ENCODE results near the gene PTPRD. TPM values are rescaled to one million over a fixed set of nuclear protein-coding genes. Genes with fewer than 3 reads are reported as not detected.

The PTPRD gene
- total RNA-seq, 1 donor from 2014 or later: 5.7 TPM

DNA sequence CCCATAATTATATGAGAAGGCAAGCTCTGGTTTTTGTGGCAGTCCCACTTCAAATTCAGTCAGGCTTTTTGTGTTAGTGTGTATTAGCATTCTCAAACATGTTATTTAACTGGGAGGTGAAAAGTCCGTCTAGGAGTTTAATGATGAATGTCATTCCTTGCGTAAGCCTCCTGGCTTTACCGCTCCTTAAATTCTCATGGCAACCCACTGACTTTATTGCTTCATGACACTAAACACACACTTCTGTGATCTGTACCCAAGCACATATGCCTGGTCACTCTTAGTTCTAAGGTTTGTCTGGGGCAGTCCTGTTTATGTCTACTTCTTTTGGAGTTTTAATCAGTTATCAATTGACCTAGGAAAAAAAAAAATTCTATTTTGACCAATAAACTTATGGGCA lies 2135.4 kb downstream of the PTPRD start:
- no peak for DNase-seq (ENCODE audit: low spot score)
- H3K4me1 Mint-ChIP-seq (ENCODE audit: low read depth): no peaks in the 10 kb centered on the region
- no peak overlapping the region for H3K4me3 Mint-ChIP-seq (ENCODE audit: unreplicated experiment)
- no peaks in the 10 kb centered on the region for H3K9me3 Mint-ChIP-seq (ENCODE audit: low read depth)
- no peak overlapping the region for H3K27ac Mint-ChIP-seq (ENCODE audit: unreplicated experiment)
- H3K36me3 Mint-ChIP-seq (ENCODE audit: low read depth): no peaks in the 10 kb centered on the region
- TF ChIP-seq, protein P1, sequence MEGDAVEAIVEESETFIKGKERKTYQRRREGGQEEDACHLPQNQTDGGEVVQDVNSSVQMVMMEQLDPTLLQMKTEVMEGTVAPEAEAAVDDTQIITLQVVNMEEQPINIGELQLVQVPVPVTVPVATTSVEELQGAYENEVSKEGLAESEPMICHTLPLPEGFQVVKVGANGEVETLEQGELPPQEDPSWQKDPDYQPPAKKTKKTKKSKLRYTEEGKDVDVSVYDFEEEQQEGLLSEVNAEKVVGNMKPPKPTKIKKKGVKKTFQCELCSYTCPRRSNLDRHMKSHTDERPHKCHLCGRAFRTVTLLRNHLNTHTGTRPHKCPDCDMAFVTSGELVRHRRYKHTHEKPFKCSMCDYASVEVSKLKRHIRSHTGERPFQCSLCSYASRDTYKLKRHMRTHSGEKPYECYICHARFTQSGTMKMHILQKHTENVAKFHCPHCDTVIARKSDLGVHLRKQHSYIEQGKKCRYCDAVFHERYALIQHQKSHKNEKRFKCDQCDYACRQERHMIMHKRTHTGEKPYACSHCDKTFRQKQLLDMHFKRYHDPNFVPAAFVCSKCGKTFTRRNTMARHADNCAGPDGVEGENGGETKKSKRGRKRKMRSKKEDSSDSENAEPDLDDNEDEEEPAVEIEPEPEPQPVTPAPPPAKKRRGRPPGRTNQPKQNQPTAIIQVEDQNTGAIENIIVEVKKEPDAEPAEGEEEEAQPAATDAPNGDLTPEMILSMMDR (IDR thresholded peaks at IDR 0.05): no peak
- H3K27me3 Mint-ChIP-seq (ENCODE audit: low read depth): no peaks in the 10 kb centered on the region

DNA sequence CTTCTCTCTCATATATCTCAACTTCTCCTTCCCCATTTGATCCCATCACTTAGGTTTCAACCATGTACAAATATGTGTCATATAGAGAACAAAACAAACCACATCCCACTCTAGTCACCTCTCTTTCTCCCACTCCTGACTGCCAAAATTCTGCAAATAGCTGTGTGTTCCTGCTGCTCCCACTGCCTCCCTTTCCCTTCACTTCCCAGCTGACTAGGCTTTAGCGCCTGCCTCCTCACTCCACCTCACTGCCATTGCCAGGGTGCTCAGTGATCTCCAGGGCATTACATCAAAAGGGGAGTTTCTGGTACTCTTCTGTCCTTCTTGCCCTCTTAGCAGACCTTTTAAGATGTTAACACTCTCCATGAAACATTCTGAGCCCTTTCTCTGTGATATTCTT lies 2137.9 kb downstream of the PTPRD start:
- TF ChIP-seq, protein P1 (IDR thresholded peaks at IDR 0.05): no peak
- Mint-ChIP-seq H3K27ac (ENCODE audit: unreplicated experiment) (no peak overlapping the region), H3K4me1 (ENCODE audit: low read depth) (no peaks in the 10 kb centered on the region), H3K4me3 (ENCODE audit: unreplicated experiment) (no peak overlapping the region), H3K36me3 (ENCODE audit: low read depth) (no peaks in the 10 kb centered on the region), H3K27me3 (ENCODE audit: low read depth) (no peaks in the 10 kb centered on the region), H3K9me3 (ENCODE audit: low read depth) (no peaks in the 10 kb centered on the region)
- DNase-seq (ENCODE audit: low spot score): no peak

DNA sequence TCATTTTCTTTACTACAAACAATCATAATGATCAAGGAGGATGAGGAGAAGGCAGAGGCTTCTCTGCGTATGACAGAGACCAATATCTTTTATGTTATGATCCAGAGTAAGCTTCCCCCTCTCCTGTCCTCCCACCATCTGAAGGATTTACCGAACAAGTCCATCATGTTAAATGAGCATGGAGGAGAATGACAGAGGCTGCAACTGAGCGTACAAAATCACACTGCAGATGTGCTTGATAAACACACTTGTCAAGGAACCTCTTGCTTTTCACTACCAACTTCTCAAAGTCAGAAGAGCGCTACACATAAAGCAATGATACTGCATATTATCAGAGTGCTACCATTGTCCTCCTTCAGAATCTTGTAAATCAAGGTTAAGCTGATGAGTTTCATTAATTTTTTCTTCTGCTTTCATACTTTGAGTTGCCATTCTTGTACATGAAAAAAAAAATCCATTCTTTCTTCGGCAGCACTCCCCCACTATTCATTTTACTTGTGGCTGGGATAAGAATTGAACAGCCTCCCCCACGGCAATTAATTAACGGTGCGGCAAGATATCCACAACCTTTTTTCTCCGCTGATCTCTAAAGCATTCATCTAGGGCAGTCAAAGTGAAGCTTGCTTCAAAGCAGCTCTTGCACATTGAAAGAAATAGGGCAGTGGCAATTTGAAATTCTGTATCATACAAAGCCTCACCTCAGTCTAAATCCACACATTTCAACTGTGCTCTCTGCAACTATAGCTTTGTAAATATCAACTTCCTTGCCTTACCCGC lies 2139.4 kb downstream of the PTPRD start:
- no peak for DNase-seq (ENCODE audit: low spot score)
- Mint-ChIP-seq H3K27me3 (ENCODE audit: low read depth) (no peaks in the 10 kb centered on the region), H3K36me3 (ENCODE audit: low read depth) (no peaks in the 10 kb centered on the region), H3K9me3 (ENCODE audit: low read depth) (no peaks in the 10 kb centered on the region), H3K4me3 (ENCODE audit: unreplicated experiment) (no peak overlapping the region), H3K4me1 (ENCODE audit: low read depth) (no peaks in the 10 kb centered on the region), H3K27ac (ENCODE audit: unreplicated experiment) (no peak overlapping the region)
- TF ChIP-seq, protein P1 (IDR thresholded peaks at IDR 0.05): no peak

DNA sequence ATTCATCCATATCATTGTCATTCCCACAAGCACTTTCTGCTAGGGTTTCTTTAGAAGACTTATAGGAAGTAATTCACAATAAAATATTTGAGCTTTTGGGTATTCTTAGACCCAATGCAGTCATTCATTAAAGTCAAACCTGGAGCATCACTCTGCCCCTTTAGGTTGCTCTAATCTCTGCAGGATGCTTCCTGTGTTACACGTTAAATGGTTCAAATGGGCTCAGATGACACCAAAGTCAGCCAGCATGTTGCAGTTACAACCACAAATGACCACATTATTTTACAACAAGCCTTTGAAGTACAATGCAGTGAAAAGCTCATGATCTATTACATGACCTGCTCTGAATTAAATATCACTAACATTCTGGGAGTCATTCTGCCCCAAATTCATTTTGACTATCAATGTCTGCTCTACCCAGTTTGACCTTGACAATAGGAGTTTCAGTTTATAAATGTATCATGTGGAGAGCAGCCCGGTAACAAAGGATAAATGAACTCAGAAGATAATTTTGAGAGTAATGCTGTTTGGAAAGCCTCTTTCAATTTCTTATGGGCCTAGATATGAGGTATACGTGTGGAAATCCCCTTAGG lies 2144.7 kb downstream of the PTPRD start:
- no peak overlapping the region for H3K4me3 Mint-ChIP-seq (ENCODE audit: unreplicated experiment)

DNA sequence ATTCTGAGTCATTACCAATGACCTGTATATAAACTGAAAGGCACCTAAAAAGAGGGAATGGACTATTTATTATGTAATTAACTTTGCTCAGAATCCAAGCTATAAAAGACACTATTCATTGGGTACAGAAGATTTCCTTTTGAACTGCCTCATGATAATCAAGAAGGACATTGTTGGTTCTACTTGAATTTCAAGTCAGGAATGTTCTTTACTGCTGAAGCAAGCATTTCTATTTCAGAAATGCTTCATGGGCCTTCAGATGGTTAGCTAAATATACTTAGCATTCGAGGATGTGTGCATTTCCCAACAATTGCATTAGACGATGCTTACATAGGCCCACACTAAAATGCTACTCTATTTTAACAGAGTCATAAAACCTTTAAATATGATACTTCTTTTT lies 2155.0 kb downstream of the PTPRD start:
- Mint-ChIP-seq H3K9me3 (ENCODE audit: low read depth) (no peaks in the 10 kb centered on the region), H3K4me1 (ENCODE audit: low read depth) (no peaks in the 10 kb centered on the region), H3K27ac (ENCODE audit: unreplicated experiment) (no peak overlapping the region), H3K27me3 (ENCODE audit: low read depth) (no peaks in the 10 kb centered on the region), H3K36me3 (ENCODE audit: low read depth) (no peaks in the 10 kb centered on the region), H3K4me3 (ENCODE audit: unreplicated experiment) (no peak overlapping the region)
- TF ChIP-seq, protein P1 (IDR thresholded peaks at IDR 0.05): no peak
- no peak for DNase-seq (ENCODE audit: low spot score)

More for the DNA sequence above, 2144.7 kb downstream of the PTPRD start:
- Mint-ChIP-seq H3K27ac (ENCODE audit: unreplicated experiment) (no peak overlapping the region), H3K27me3 (ENCODE audit: low read depth) (no peaks in the 10 kb centered on the region), H3K9me3 (ENCODE audit: low read depth) (no peaks in the 10 kb centered on the region), H3K4me1 (ENCODE audit: low read depth) (no peaks in the 10 kb centered on the region), H3K36me3 (ENCODE audit: low read depth) (no peaks in the 10 kb centered on the region)
- DNase-seq (ENCODE audit: low spot score): no peak
- TF ChIP-seq, protein P1 (IDR thresholded peaks at IDR 0.05): no peak

Data from chondrocyte (in vitro differentiated cells).